ENCODE data around the gene DCAKD.

Gene DCAKD

GRCh38 chr17:45051060-45051719 lies at the start of gene DCAKD:
Gene DCAKD, minus strand, starts transcription at chr17:45051632. Its CDS starts 16,747 bp downstream, at chr17:45034885.
- peak; percentile 94 for DNase-seq

- DNase-seq = peak; percentile 66
These were observed 47.6 kb upstream of the DCAKD start for GRCh38 chr17:45098869-45099616.

DNA sequence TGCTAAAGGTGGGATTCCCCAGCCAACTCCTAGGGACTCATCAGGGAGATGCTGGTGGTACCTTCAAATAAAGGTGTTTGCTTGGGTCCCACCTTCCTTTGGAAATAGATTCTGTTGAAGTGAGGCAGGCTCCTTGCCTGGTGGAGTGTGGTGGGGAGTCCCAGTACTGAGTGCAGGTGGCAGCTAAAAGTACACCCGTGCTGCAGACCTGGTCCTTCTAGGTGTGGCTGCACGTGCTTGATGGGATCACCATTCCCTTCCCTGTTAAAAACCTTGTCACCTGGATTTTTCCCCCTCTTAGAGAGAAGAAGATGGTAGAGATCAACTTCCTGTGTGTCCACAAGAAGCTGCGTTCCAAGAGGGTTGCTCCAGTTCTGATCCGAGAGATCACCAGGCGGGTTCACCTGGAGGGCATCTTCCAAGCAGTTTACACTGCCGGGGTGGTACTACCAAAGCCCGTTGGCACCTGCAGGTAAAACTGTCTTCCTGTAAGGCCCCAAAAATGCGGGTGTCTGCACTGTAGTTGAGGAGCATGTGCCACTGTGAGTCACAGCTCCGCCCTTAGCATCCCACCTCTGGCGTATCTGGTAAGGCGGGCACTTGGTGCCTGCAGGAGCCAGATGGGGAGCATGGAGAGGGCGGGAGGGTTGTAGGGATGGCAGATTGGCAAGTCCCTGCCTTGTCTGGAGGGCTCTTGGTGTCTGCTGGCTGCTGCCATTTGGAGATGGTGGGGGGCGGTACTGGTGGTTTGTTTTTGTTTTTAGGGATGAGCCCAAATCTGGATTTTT lies 46.8 kb upstream of the DCAKD start:
- no peak for DNase-seq

DNA sequence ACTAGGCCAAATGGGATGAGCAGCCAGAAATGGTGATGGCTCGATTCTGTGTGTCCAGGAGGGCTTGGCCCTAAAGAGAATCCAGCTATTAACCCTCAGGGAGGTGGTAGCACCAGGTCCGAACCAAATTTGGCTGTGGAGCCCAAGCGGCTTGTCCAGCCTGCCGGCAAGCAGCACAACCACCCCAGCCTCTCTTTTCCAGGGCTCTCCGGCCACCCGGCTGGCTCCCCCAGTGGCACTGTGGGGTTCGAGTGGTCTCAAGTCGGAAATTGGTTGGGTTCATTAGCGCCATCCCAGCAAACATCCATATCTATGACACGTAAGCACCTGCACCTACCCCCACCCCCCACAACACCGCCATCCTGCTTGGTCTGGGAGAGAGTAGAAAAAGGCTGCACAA lies 45.5 kb upstream of the DCAKD start:
- no peak for DNase-seq

DNA sequence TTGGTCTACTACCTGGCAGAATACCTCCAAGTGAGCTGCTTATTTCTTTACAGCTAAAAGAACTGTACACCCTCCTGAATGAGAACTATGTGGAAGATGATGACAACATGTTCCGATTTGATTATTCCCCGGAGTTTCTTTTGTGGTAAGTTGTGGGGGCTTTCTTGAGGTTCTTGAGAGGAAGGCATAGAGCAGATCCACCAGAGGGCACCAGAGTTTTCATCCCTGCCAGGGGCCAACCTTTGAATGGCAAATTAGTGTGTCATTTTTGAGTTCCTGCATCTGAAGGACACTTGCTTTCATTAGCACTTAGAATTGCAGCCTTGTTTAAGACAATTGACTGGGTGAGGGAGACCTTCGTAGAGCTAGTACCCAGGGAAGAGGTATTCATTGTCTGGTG lies 44.7 kb upstream of the DCAKD start:
- DNase-seq = no peak

DNA sequence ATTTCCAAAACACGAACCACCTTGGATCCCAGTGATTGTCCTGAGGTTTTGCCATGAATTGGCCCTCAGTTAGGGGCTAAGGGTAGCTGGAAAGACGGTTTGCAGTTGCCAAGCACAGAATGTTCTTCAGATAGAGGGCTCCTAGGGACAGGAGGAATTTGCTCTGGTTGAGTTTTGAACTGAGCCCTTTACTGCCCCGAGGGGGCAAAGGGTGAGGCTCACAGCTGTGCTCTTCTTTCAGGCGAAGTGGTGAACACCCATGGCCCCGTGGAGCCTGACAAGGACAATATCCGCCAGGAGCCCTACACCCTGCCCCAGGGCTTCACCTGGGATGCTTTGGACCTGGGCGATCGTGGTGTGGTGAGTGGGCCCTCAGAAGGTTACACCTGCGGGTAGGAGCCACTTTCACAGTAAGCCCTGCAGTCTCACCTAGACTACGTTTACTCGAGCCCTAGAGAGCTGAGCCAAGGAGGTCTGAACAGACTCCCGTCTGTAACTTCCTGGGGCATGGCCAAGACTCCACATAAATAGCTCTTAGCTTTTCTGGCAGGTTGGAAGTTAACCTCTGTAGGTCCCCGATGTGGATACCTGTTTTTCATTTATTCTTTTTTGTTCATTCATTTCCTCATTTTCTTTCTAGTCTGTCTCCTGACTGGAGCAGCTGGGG lies 42.1 kb upstream of the DCAKD start:
- no peak for DNase-seq

DNA sequence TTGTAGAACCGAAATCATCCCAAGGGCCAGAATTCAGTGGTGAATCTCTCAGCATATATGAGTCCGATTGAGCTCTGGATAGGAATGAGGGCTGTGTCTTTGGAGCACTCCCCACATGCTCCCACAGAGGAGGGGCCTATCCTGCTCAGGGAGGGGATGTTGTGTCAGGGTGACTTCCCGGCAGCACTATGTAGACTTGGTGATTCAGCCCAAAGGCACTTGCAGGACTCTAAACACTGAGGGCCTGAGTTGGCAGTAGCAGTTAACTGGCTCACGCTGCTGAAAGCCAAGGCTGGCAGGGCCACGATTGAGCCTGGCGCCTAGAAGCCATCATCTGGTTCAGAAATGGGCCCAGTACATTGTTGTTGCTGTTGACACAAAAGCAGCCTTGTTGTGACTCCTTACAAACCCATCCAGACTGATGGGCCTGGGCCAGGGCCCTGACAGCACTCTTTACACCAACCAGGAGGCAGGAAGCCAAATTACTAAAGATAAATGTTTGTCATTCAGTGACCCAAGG lies 41.5 kb upstream of the DCAKD start:
- no peak for DNase-seq

DNA sequence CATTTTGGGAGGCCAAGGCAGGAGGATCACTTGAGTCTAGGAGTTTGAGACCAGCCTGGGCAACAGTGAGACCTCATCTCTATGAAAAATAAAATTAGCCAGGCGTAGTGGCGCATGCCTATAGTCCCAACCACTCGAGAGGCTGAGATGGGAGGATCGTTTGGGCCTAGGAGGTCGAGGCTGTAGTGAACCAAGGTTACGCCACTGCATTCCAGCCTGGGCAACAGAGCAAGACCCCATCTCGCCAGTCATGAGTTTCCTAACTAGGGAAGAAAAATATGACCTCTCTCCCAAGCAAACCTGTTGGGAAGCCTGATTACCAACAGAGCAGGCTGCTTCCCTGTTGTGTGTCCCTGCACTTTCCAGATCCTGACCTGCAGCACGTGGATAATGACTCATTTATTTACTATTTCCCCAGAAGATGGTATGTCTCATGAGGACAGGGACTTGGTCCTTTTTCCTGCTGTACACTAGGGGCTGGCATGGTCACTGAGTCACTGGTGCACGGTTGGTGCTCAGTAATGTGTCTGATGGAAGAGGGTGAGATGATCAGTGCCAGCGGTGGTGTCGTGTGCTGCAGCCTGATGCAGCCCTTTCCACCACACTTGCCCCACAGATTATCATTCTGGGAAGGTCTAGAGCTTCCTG lies 40.5 kb upstream of the DCAKD start:
- no peak for DNase-seq

GRCh38 chr17:45090711-45091110 lies 39.3 kb upstream of the DCAKD start:
- DNase-seq = no peak

GRCh38 chr17:45088741-45089140 lies 37.3 kb upstream of the DCAKD start:
- no peak for DNase-seq

DNA sequence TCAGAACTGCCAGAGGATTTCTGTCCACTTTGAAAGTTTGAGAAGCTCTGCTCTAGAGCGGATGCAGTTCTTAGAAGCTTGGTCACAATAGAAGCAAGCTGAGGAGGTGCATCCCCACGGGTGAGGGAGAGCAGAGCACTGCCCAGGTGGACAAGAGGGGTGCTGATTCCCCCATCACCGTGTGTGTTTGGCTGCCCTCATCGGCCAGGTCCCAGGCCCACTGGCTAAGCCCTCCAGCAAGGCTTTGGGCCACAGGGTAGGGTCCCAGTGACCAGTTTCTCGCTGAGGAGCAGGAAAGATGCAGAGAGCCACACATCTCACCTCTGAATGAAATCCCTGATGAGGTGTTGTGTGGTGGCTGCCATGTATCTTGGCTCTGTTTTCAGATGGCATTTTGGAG lies 36.5 kb upstream of the DCAKD start:
- no peak for DNase-seq

GRCh38 chr17:45087504-45087975 lies 36.1 kb upstream of the DCAKD start:
- DNase-seq = no peak

DNA sequence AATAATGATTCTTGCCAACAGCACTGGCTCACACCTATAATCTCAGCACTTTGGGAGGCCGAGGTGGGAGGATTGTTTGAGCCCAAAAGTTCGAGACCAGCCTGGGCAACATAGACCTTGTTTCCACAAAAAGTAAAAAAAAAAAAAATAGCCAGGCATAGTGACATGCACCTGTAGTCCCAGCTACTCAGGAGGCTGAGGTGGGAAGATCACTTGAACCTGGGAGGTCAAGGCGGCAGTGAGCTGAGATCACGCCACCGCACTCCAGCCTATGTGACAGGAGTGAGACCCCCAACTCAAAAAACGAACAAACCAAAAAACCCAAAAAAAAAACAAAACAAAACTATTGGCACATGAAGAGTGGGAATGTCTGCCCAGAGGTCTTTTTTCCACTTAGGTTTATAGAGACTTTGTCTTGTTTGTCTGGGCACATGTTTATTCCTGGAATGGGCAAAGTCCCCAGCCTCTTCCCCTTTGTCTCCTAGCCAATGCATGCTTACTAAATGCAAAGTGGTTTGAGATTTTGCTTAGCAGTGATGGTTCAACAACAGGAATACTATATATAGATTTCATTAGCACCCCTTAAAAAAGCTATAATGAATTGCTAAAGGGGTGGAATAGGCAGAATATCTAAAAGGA lies 35.6 kb upstream of the DCAKD start:
- no peak for DNase-seq

- no peak for DNase-seq
These were observed 35.0 kb upstream of the DCAKD start for GRCh38 chr17:45086391-45086790.

GRCh38 chr17:45081047-45081703 lies 29.7 kb upstream of the DCAKD start:
- DNase-seq = no peak

GRCh38 chr17:45077643-45078042 lies 26.2 kb upstream of the DCAKD start:
- DNase-seq = no peak

GRCh38 chr17:45073414-45074070 lies 22.1 kb upstream of the DCAKD start:
- DNase-seq = no peak

DNA sequence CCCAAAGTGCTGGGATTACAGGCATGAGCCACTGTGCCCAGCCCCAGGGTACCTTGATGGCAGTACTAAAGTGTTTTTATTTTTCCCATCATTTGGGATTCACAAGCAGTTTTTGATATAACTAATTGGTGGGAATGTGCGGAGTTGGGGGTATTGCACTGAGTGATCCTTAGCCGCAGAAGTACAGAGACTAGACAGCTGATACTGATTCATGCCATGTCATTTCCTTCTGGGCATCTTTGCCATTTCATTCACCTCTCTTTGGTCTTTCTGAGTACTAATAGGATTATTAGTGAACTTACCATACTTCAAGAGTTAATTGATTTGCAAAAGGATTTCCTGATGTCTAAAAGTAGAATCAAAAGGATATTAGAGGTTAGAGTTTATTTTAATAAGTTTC lies 19.4 kb upstream of the DCAKD start:
- no peak for DNase-seq

DNA sequence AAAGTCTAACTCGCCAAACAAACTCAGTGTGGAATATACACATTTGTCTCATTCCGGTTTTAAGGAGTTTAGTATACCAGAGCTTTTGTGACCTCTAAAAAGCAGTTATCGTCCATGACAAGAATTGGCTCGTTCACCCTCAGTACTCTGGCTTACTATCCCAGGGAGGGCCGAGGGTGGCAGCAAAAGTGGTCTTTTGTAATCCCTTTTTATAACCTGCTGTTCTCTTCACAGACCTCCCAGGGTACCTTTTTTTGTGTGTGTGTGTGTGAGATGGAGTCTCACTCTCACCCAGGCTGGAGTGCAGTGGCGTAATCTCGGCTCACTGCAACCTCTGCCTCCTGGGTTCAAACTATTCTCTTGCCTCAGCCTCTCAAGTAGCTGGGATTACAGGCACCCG lies 18.6 kb upstream of the DCAKD start:
- DNase-seq = no peak

- DNase-seq = no peak
These were observed 16.2 kb upstream of the DCAKD start for GRCh38 chr17:45067637-45068036.

DNA sequence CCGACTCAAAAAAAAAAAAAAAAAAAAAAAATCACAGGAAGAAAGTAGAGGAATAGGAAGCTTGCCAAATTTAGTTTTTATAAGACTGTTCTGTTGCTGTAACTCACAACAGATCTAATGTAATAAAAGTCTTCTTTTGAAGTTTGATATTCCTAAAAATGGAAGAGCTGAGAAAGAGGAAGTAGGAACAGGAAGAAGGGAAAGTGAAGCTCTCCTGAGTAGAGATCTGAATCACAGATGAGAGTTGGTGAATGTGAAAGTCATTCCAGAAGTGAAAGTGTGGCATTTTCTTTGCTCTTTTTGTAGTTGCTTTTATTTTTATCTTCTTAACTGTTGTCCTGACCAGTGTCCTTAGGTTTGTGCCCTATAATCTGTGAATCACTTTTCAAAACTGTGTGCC lies 11.8 kb upstream of the DCAKD start:
- no peak for DNase-seq

Measured in NCI-H748 treated with DMSO at 0.1 percent for 48 hours (cell line).